GM20000 (cell line): ENCODE data around the gene WNT3A.

Source experiments
- DNase-seq: peaks from one replicate; pipeline ENCODE4 v3.0.0; 2012; ENCODE audit warnings: low spot score
- TF ChIP-seq, protein P1 (sequence below): IDR thresholded peaks from 2 replicates; pipeline ENCODE4 v1.5.1; 2012; ENCODE audit warnings: mild to moderate bottlenecking, control low read depth; ENCODE audit errors: extremely low read depth, missing control alignments

The WNT3A gene

DNA sequence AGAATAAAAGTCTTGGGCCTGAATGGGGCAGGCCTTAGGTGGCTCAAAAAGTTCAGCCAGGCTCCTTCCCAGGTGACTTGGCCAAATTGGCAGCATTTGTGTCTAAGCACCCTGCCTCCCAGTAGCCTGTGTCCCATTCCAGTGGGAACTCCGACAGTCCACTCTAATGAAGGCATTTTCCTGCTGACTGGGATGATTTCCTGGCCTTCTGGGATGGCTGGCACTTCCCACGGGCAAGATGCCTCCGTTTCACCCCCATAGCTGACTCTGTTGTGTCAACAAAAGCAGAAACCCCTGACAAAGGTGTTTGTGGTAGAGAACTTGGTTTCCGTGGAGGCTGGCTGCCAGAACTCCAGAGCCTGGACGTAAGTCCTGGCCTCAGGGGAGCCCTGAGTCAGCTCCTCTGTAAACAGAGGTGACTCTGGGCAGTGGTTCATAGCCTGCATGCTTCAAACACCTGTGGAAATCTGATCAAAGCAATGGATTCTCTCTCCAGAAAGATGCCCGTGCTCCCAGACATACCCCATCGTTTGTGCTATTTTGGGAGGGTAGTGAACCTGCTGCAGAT lies 36.6 kb downstream of the WNT3A start:
- TF ChIP-seq, protein P1, sequence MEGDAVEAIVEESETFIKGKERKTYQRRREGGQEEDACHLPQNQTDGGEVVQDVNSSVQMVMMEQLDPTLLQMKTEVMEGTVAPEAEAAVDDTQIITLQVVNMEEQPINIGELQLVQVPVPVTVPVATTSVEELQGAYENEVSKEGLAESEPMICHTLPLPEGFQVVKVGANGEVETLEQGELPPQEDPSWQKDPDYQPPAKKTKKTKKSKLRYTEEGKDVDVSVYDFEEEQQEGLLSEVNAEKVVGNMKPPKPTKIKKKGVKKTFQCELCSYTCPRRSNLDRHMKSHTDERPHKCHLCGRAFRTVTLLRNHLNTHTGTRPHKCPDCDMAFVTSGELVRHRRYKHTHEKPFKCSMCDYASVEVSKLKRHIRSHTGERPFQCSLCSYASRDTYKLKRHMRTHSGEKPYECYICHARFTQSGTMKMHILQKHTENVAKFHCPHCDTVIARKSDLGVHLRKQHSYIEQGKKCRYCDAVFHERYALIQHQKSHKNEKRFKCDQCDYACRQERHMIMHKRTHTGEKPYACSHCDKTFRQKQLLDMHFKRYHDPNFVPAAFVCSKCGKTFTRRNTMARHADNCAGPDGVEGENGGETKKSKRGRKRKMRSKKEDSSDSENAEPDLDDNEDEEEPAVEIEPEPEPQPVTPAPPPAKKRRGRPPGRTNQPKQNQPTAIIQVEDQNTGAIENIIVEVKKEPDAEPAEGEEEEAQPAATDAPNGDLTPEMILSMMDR, result no peak
- DNase-seq, result no peak

DNA sequence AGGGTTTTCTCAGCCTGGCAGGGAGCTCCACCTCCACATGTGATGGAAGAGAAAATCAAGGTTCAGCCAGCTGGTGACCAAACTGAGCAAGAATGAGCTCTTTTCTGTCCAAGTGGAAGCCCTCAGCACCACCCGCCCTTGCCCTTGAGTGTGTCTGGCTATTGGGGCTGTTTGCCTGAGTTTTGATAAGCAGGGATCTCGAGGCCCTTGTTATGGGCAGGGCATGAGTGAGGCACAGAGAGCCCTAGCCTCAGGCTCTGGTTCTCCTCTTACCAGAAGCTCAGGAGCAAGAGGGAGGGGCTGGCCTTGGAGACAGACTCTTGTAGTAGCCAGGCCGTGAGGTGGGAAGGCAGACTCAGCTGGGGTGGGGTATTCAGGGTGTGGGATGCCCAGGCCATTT lies 38.2 kb downstream of the WNT3A start:
- TF ChIP-seq, protein P1, result no peak
- no peak for DNase-seq

DNA sequence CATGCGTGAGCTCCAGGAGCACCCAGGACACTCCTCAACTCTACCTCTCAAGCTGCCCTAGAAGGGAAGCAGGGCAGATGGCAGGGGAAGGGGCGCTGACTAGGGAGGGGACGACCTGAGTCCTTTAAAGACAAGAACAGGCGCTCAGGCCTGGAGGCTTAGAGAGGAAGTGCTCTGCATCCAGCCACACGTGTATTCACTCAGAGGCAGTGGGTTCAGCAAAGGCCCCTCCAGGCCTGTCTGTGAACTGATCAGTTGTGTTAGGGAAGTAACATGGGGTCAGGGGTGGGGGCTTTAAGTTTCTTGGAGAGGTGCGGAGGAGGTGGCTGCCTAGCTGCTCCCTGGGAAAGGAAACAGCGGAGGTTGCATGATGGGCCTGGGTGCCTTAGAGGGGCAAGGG lies 38.6 kb downstream of the WNT3A start:
- no peak for DNase-seq
- TF ChIP-seq, protein P1, result no peak

DNA sequence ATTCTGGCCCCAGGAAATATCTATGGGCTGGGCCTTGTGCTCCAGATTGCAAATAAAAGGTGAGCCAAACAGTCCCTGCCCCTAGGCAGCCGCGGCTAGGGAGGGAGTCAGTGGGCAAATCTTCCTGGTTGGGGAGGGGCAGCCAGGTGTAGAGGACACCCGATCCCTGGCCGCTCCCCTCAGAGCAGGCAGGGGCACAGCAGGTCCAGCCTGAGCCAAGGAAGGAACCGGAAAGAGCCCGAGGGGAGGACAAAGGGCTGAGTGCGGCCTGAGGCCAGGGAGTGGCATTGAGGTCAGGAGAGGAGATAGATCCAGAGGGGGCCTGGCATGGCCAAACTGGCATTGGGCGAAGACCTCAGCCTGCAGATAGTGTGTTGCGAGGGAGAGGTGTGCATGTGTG lies 39.1 kb downstream of the WNT3A start:
- no peak for DNase-seq
- TF ChIP-seq, protein P1, result no peak

DNA sequence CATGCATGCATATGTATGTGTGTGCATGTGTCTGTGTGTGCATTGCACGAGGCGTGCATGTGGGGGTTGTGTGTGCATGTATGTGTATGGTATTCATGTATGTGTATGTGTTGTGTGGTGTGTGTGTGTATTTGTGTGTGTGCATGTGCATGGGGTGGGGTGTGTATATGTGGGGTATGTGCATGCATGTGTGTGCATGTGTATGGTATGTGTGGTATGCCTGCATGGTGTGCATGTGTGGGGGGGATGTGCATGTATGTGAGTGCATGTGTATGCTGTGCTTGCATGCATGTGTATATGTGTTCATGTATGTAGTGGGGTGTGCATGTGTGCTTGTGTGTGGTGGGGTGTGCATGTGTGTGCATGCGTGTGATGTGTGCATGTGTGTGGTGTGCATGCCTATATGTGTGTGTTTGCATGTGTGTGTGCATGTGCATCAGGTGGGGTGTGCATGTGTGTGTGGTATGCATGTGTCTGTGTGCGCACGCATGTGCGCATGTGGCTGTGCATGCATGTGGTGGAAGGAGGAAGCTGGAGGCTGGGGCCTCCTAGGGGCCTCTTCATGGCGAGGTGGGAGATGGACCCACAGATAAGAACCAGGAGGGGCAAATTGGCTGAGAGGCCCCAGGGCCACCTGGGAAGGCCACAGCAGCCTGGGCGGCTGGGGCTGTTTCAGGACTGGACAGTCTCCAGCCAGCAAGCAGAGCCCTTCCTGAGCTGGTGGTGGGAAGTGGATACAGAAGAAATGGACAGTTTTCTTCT lies 39.8 kb downstream of the WNT3A start:
- TF ChIP-seq, protein P1, result no peak
- no peak for DNase-seq

DNA sequence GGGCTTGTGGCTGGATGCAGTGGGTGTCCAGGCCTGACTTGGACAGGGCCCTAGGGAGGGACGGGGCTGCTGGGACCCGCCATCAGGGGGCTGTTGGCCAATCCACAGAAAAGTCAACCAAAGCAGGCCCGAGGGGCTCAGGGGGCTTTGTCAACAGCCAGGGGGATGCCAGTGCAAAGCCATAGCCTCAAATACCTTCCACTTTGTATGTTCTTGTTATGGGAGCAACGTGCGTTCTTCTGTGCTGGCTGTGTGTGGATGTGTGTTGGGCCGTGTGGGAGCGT lies 40.3 kb downstream of the WNT3A start:
- TF ChIP-seq, protein P1, result no peak
- DNase-seq, result no peak

DNA sequence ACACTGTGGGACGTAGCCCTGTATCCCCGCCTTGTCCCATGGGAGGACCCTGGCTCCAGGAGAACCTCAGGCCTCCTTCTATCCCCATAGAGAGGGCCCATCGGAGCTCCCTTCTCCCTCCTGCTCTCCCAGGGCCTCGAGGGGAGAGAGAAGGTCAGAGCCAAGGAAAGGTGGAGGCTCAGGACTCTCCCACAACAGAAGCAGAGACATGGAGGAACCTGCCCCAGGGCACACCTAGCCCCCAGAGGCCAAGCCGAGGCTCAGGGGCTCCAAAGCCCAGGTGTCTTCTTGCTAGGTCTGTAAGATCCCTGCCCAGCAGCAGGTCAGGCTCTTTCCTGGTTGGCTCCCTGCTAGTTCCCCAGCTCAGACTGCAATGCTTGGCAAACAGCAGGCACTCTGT lies 41.3 kb downstream of the WNT3A start:
- DNase-seq, result no peak
- TF ChIP-seq, protein P1, result no peak
